ENCODE data around the gene HSPA1L. TPM values are rescaled to one million over a fixed set of nuclear protein-coding genes. Genes with fewer than 3 reads are reported as not detected.
"Not testable (repeated sequence)": the region's sequence is repeated elsewhere in the genome, so short reads cannot be mapped to it uniquely, and the experiment has no call there.

Gene HSPA1L
- total RNA-seq, 1 experiment from 2014 or later = 0.12 TPM

GRCh38 chr6:31839779-31840126 lies 24.7 kb upstream of the HSPA1L start:
- Histone ChIP-seq H3K4me1 (ENCODE audit: control insufficient read depth in 1 of 2, insufficient read depth in 2 of 2, low read length in 2 of 2) (peaks cover 11 to 28% of the 10 kb centered on the region in 2 experiments; a peak in 3 of 4 replicates), H4K20me1 (ENCODE audit: insufficient read depth) (peaks cover 31% of the 10 kb centered on the region), H3K79me2 (ENCODE audit: insufficient read depth, low read length) (peaks cover 49% of the 10 kb centered on the region), H3K36me3 (ENCODE audit: control insufficient read depth in 1 of 2, insufficient read depth in 2 of 2, low read length in 2 of 2) (peaks cover 24 to 50% of the 10 kb centered on the region in 2 experiments; a peak in 3 of 4 replicates)
- ATAC-seq; RAD21 ChIA-PET (ENCODE audit: low non-redundant PET in 1 of 2, low total read pairs in 2 of 2, uncharacterized antibody in 2 of 2, unreplicated experiment in 2 of 2); H3K4me3 ChIP-seq (replicated peaks in 1 of 2; ENCODE audit: low read depth in 1 of 2, low read length in 2 of 2); H3K9me2 ChIP-seq (ENCODE audit: insufficient read depth); H3K27ac ChIP-seq (ENCODE audit: low read depth, low read length); BruUV-seq (replicated peaks); H2AFZ ChIP-seq (ENCODE audit: low read depth, low read length, poor library complexity, severe bottlenecking); H3K4me2 ChIP-seq (ENCODE audit: low read length); H3K9me3 ChIP-seq (ENCODE audit: control insufficient read depth in 1 of 2, insufficient read depth in 1 of 2, low read depth in 1 of 2, low read length in 2 of 2); CTCF ChIA-PET; H3K27me3 ChIP-seq (ENCODE audit: insufficient read depth, low read length); H3K9ac ChIP-seq (ENCODE audit: low read length); DNase-seq (ENCODE audit: low read depth, low spot score): not testable (repeated sequence)
- intact Hi-C loops (cut with micrococcal nuclease) = loop anchor here (10.0 kb wide), 1 partner anchor 295 kb away; the partner anchor contains the start of genes ATP6V1G2, DDX39B and NFKBIL1
- POLR2A ChIA-PET = interaction anchor here (1.1 to 2.9 kb wide), 6 partner anchors 12 to 104 kb away, joined by 3 to 11 read pairs (median 5); partner anchors contain the start of genes HSPA1B, LSM2 and NEU1

GRCh38 chr6:31838968-31839367 lies 23.9 kb upstream of the HSPA1L start:
- Histone ChIP-seq H3K9ac (ENCODE audit: low read length) (no peak overlapping the region), H3K36me3 (ENCODE audit: control insufficient read depth in 1 of 2, insufficient read depth in 2 of 2, low read length in 2 of 2) (peaks cover 24 to 50% of the 10 kb centered on the region in 2 experiments; a peak in 3 of 4 replicates), H3K4me2 (ENCODE audit: low read length) (no peak overlapping the region), H3K27ac (ENCODE audit: low read depth, low read length) (peak overlapping the region; percentile 17; the same call in 1 of the 2 replicates), H4K20me1 (ENCODE audit: insufficient read depth) (peaks cover 31% of the 10 kb centered on the region), H3K4me1 (ENCODE audit: control insufficient read depth in 1 of 2, insufficient read depth in 2 of 2, low read length in 2 of 2) (peaks cover 14 to 32% of the 10 kb centered on the region in 2 experiments; a peak in 3 of 4 replicates), H3K9me3 (ENCODE audit: control insufficient read depth in 1 of 2, insufficient read depth in 1 of 2, low read depth in 1 of 2, low read length in 2 of 2) (no peaks in the 10 kb centered on the region), H3K79me2 (ENCODE audit: insufficient read depth, low read length) (peaks cover 50% of the 10 kb centered on the region), H3K27me3 (ENCODE audit: insufficient read depth, low read length) (no peaks in the 10 kb centered on the region), H2AFZ (ENCODE audit: low read depth, low read length, poor library complexity, severe bottlenecking) (no peak overlapping the region), H3K9me2 (ENCODE audit: insufficient read depth) (no peaks in the 10 kb centered on the region), H3K4me3 (replicated peaks in 1 of 2; ENCODE audit: low read depth in 1 of 2, low read length in 2 of 2) (no peak overlapping the region)
- ATAC-seq (no peak), DNase-seq (ENCODE audit: low read depth, low spot score) (no peak)
- intact Hi-C loops (cut with micrococcal nuclease) = loop anchor here (10.0 kb wide), 1 partner anchor 294 kb away; the partner anchor contains the start of genes ATP6V1G2, DDX39B and NFKBIL1
- no TSS peak for BruUV-seq (replicated peaks)
- CTCF ChIA-PET = no interaction called here
- POLR2A ChIA-PET = interaction anchor here (1.8 to 2.9 kb wide), 3 partner anchors 11 to 48 kb away, joined by 6 to 11 read pairs (median 9); partner anchors contain the start of genes HSPA1B and NEU1
- TF ChIP-seq ATF3 (IDR thresholded peaks at IDR 0.05) (no peak), EGR1 (IDR thresholded peaks at IDR 0.05; ENCODE audit: low read depth) (no peak), POLR2A (IDR thresholded peaks at IDR 0.05; ENCODE audit: borderline replicate concordance, extremely low read depth, insufficient read depth, insufficient read length) (no peak), EZH2 (IDR thresholded peaks at IDR 0.05) (no peak)
- RAD21 ChIA-PET (ENCODE audit: low non-redundant PET in 1 of 2, low total read pairs in 2 of 2, uncharacterized antibody in 2 of 2, unreplicated experiment in 2 of 2) = no interaction called here

- intact Hi-C loops (cut with micrococcal nuclease) = loop anchor here (10.0 kb wide), 1 partner anchor 293 kb away; the partner anchor contains the start of genes ATP6V1G2, DDX39B and NFKBIL1
- Histone ChIP-seq H3K36me3 (ENCODE audit: control insufficient read depth in 1 of 2, insufficient read depth in 2 of 2, low read length in 2 of 2) (peaks cover 24 to 50% of the 10 kb centered on the region in 2 experiments; a peak in 3 of 4 replicates), H3K9ac (ENCODE audit: low read length) (peak overlapping the region; percentile 100; the same call in 1 of the 2 replicates)
Observed at GRCh38 chr6:31838114-31838553, 23.1 kb upstream of the HSPA1L start.

More at GRCh38 chr6:31838114-31838553, 23.1 kb upstream of the HSPA1L start:
- H3K9me3 ChIP-seq (ENCODE audit: control insufficient read depth in 1 of 2, insufficient read depth in 1 of 2, low read depth in 1 of 2, low read length in 2 of 2); ATAC-seq; H3K9me2 ChIP-seq (ENCODE audit: insufficient read depth); CTCF ChIA-PET; H3K27me3 ChIP-seq (ENCODE audit: insufficient read depth, low read length); RAD21 ChIA-PET (ENCODE audit: low non-redundant PET in 1 of 2, low total read pairs in 2 of 2, uncharacterized antibody in 2 of 2, unreplicated experiment in 2 of 2); H2AFZ ChIP-seq (ENCODE audit: low read depth, low read length, poor library complexity, severe bottlenecking); DNase-seq (ENCODE audit: low read depth, low spot score); H3K4me3 ChIP-seq (replicated peaks in 1 of 2; ENCODE audit: low read depth in 1 of 2, low read length in 2 of 2); BruUV-seq (replicated peaks): not testable (repeated sequence)
- H3K4me2 ChIP-seq (ENCODE audit: low read length) = peak overlapping the region; percentile 94; the same call in 1 of the 2 replicates
- H3K79me2 ChIP-seq (ENCODE audit: insufficient read depth, low read length) = peaks cover 50% of the 10 kb centered on the region
- POLR2A ChIA-PET = interaction anchor here (0.6 to 2.3 kb wide), 2 partner anchors 47 to 388 kb away, joined by 3 to 6 read pairs; no protein-coding TSS in a partner anchor
- H4K20me1 ChIP-seq (ENCODE audit: insufficient read depth) = peaks cover 31% of the 10 kb centered on the region
- peak overlapping the region; percentile 93; the same call in 1 of the 2 replicates for H3K27ac ChIP-seq (ENCODE audit: low read depth, low read length)
- H3K4me1 ChIP-seq (ENCODE audit: control insufficient read depth in 1 of 2, insufficient read depth in 2 of 2, low read length in 2 of 2) = peaks cover 14 to 39% of the 10 kb centered on the region in 2 experiments; a peak in 3 of 4 replicates
